Stomach smooth muscle (tissue), 2 donors: ENCODE measurements around the gene OTUD3.

Source experiments
- H3K27ac ChIP-seq: one replicate; pipeline ENCODE4 v1.7.0; 2013; ENCODE audit warnings: mild to moderate bottlenecking, low read length, inconsistent platforms
- H3K27me3 ChIP-seq, 2 donors: one replicate each; pipeline ENCODE4 v1.7.0; 2013; ENCODE audit warnings: low read length in 2 of 2; ENCODE audit not compliant: insufficient read depth in 2 of 2, control insufficient read depth in 1 of 2
- H3K36me3 ChIP-seq, 2 donors: one replicate each; pipeline ENCODE4 v1.7.0; 2013; ENCODE audit warnings: low read length in 2 of 2; ENCODE audit not compliant: control insufficient read depth in 2 of 2, insufficient read depth in 2 of 2
- H3K4me1 ChIP-seq: one replicate; pipeline ENCODE4 v1.7.0; 2013; ENCODE audit warnings: low read length; ENCODE audit not compliant: control insufficient read depth, insufficient read depth
- H3K4me3 ChIP-seq, 2 donors: one replicate each; pipeline ENCODE4 v1.7.0; 2013; ENCODE audit warnings: low read length in 2 of 2
- H3K9ac ChIP-seq, 2 donors: one replicate each; pipeline ENCODE4 v1.7.0; 2013; ENCODE audit warnings: low read length in 2 of 2, mild to moderate bottlenecking in 1 of 2
- H3K9me3 ChIP-seq, 2 donors: one replicate each; pipeline ENCODE4 v1.7.0; 2013; ENCODE audit warnings: low read length in 2 of 2; ENCODE audit not compliant: control insufficient read depth in 2 of 2
- donor health status: healthy.
- donor health status: Pancreatic carcinoma.

Gene OTUD3

DNA sequence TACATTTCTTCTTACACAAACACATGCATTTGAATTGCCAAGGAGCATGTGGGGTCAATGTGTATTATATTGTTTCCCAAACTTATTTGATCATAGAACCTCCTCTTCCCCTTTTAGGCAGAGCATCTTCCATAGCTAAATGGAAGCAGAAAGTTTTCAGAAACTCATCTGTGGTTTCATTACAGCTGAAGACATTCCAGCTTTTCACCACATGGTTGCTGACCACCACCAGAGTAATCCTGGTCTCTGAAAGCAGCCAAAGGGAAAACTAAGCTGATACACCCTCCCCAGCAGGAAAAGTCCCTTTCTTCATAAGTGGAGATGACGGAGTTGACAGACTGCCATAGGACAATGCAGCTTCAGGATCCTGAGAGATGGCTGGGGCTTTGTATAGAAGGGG is 30.2 kb upstream of the OTUD3 start:
- H3K4me1 ChIP-seq, result no peaks in the 10 kb centered on the region
- H3K4me3 ChIP-seq, result no peak overlapping the region
- no peaks in the 10 kb centered on the region for H3K36me3 ChIP-seq
- H3K27ac ChIP-seq, result no peak overlapping the region
- no peaks in the 10 kb centered on the region for H3K9me3 ChIP-seq
- peaks cover 2% of the 10 kb centered on the region in 2 donors for H3K27me3 ChIP-seq
- H3K9ac ChIP-seq, result no peak overlapping the region

DNA sequence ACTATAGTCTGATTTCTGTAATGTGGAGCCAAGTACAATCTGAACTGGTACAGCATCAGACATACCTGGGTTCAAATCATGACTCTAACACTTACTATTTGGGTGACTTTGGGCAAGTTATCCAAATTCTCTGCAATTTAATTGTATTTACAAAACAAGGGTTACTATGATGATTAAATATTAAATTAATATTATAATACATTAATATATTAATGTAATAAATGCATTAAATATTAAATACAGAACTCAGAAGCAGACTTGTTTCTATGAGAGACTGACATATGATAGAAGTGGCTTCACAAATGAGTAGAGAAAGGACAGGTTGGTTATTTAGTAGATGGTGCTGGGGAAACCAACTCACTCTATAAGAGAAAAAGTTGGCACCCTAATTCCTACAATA is 27.3 kb upstream of the OTUD3 start:
- Histone ChIP-seq H3K27me3 (peaks cover 2 to 4% of the 10 kb centered on the region in 2 donors), H3K27ac (no peak overlapping the region), H3K4me3 (no peak overlapping the region), H3K9me3 (no peaks in the 10 kb centered on the region), H3K36me3 (no peaks in the 10 kb centered on the region), H3K9ac (no peak overlapping the region), H3K4me1 (no peaks in the 10 kb centered on the region)

DNA sequence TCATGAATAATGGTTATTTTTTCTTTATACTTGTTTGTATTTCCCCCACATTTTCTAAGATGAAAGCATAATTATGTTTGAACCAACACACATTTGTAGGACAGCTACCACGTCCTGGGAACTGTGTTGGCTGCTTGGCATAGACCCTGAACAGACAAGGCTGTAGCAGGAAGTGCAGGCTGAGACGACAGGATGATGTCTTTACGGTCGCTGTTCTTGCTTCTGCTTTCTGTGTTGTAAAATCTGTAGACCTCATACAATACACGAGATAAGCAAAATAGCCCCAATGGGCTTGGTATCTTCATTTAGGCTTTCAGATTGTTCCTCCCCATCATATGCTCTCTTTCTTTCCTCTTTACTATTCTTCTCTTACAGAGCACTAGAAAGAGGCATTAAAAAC is 23.3 kb upstream of the OTUD3 start:
- Histone ChIP-seq H3K9ac (no peak overlapping the region), H3K36me3 (no peaks in the 10 kb centered on the region), H3K4me1 (no peaks in the 10 kb centered on the region), H3K4me3 (no peak overlapping the region), H3K27ac (no peak overlapping the region), H3K27me3 (peaks cover 3 to 6% of the 10 kb centered on the region in 2 donors), H3K9me3 (no peaks in the 10 kb centered on the region)

DNA sequence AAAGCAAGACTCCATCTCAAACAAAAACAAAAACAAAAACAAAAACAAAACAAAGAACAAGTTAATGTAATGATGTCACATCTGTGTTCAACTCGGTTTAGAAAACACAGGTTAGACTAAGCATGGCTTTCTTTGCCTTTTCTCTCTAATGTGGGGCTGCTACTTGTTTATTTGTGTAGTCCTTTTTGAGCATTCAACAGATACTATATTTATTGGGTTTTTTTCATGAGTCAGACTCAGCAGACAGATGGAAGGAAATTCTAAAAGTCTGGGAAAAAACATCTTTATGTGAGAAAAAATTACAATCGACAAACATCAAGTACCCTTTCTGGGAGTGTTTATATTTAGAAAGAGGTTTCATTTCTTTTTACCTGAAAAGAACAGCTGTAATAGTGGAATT is 22.3 kb upstream of the OTUD3 start:
- no peak overlapping the region for H3K4me3 ChIP-seq
- peaks cover 3 to 6% of the 10 kb centered on the region in 2 donors for H3K27me3 ChIP-seq
- H3K36me3 ChIP-seq, result no peaks in the 10 kb centered on the region
- no peak overlapping the region for H3K9ac ChIP-seq
- no peaks in the 10 kb centered on the region for H3K9me3 ChIP-seq
- no peak overlapping the region for H3K27ac ChIP-seq
- H3K4me1 ChIP-seq, result no peaks in the 10 kb centered on the region

DNA sequence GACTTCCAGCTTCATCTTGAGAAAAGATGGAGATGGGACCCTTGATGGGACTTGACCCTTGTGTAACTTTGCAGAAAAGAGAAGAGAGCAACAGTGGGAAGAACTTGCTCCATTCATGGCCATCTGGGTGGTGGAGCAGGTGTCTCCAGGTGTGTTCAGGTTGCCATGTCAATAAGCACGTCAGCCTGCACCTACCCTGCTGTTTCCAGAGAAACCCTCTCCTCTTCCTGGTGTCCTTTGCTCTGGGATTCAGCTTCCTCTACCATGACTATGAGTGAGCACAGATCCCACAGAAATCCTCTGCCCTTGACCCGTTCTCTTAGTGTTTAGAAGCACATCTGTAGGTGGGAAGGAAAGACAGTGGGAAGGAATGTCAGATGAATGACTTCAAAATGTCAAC is 21.8 kb upstream of the OTUD3 start:
- H3K9ac ChIP-seq, result no peak overlapping the region
- H3K27me3 ChIP-seq, result peaks cover 3 to 6% of the 10 kb centered on the region in 2 donors
- no peaks in the 10 kb centered on the region for H3K36me3 ChIP-seq
- H3K27ac ChIP-seq, result no peak overlapping the region
- no peak overlapping the region for H3K4me3 ChIP-seq
- H3K9me3 ChIP-seq, result peaks cover 3 to 5% of the 10 kb centered on the region in 2 donors
- no peaks in the 10 kb centered on the region for H3K4me1 ChIP-seq

DNA sequence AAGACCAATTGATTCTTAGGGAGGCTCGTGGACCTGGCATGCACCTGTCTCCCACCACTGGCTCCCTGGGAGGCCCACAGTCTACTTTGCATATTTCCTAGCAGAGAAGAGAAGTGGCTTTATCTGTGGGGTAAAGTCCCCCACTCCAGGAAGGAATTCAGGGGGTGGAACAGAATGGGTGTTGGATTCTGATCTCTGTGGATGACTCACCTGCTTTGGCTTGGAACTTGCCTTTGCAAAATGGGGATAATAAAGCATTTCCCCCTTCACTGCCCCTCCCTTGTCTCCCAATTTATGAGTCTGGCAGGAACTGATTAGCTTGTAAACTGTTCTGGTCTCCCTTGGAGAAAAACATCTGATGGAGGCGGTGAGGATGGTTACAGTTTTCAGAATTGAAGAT is 21.2 kb upstream of the OTUD3 start:
- Histone ChIP-seq H3K27me3 (peaks cover 3 to 6% of the 10 kb centered on the region in 2 donors), H3K4me1 (no peaks in the 10 kb centered on the region), H3K36me3 (no peaks in the 10 kb centered on the region), H3K9me3 (peaks cover 6 to 9% of the 10 kb centered on the region in 2 donors), H3K4me3 (no peak overlapping the region), H3K9ac (no peak overlapping the region), H3K27ac (no peak overlapping the region)

DNA sequence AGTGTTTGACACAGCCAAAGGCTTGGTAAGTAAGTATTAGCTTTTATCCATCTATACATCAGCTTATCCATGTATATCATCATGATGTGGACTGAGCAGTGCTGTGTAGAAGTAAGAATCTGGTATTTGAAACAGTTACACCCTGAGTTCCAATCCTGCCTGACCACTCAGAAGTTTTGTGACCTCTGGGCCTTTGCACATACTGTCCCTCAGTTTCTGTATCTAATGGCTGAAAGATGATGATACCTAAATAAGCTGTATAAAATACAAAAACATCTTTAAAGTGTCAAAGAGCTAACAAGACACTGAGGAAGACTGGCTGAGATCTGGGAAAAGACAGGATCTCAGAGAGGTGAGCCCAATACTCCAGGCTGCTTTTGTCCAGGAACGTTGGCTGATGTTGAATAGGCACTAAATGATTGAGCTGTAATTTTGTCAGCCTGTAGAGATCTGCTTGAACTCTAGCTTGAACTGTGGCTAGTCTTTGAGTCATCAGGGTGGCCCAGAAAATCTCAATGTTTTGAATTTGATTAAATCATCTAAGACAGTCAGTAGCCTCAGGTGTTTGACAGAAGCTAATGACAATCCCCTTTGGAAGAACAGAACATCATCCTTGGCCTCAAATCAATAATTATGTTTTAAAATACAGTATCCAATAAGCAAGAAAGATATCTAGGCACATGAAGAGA is 20.2 kb upstream of the OTUD3 start:
- Histone ChIP-seq H3K9ac (no peak overlapping the region), H3K27me3 (peaks cover 3 to 6% of the 10 kb centered on the region in 2 donors), H3K36me3 (no peaks in the 10 kb centered on the region), H3K4me1 (no peaks in the 10 kb centered on the region), H3K9me3 (peaks cover 6 to 9% of the 10 kb centered on the region in 2 donors), H3K27ac (no peak overlapping the region), H3K4me3 (no peak overlapping the region)

DNA sequence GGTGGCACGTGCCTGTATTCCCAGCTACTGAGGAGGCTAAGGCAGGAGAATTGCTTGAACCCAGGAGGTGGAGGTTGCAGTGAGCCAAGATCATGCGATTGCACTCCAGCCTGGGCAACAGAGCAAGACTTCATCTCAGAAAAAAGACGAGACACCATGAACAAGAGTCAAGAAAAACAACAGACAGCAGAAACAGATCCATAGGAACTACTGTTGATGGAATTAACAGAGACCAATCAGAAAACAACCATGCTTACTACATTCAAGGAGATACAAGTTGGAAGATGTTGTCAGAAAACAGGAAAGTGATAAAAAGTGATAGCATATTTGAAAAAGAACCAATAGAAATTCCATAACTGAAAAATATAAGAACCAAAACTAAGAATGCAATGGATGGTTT is 19.3 kb upstream of the OTUD3 start:
- no peak overlapping the region for H3K9ac ChIP-seq
- H3K36me3 ChIP-seq, result no peaks in the 10 kb centered on the region
- no peaks in the 10 kb centered on the region for H3K4me1 ChIP-seq
- H3K9me3 ChIP-seq, result peaks cover 6 to 9% of the 10 kb centered on the region in 2 donors
- peaks cover 3 to 6% of the 10 kb centered on the region in 2 donors for H3K27me3 ChIP-seq
- no peak overlapping the region for H3K4me3 ChIP-seq
- H3K27ac ChIP-seq, result no peak overlapping the region

DNA sequence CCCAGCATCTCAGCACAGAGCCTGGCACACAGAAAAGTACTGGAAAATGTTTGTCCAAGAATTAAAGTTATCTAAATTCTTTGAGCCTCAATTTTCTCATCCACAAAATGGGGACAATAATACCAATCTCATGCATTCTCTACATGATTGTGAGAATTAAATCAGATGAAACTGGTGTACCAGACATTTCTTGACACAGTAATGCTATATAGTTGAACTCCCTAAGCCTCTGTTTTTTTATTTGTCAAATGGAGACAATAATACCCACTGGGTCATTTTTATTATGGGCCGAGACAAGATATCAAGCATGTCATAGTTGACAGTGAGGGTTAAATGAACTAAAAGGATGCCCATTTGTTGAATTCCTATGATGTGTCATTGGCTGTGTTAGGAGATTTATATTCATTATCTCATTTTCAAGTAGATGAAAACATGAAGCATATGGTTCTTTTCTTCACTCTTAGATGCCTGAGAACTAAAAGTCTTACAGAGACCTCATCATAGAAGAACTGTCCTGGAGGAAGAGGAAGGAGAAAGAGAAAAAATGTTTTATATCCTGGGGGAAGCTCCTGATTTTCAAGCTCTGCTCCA is 17.5 kb upstream of the OTUD3 start:
- Histone ChIP-seq H3K4me1 (no peaks in the 10 kb centered on the region), H3K9ac (no peak overlapping the region), H3K4me3 (no peak overlapping the region), H3K36me3 (no peaks in the 10 kb centered on the region), H3K9me3 (peaks cover 6 to 9% of the 10 kb centered on the region in 2 donors), H3K27me3 (peaks cover 3 to 6% of the 10 kb centered on the region in 2 donors), H3K27ac (no peak overlapping the region)

DNA sequence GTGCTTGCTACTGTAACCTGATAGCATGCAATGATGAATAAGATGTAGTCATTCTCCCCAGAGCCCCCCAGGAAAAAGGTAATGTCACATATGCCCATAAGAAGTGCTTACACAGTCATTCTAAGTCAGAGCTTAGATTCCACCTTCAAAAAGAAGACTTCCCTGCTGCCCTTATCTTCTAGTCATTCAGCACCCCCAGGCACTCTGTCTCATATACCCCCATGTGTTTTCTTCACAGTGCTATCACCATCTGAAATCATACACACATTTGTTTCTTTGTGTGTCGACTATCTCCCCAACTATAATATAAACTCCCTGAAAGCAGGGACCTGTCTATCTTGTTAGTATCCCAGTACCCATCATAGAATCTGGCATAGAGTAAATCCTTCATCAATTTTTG is 16.2 kb upstream of the OTUD3 start:
- no peaks in the 10 kb centered on the region for H3K4me1 ChIP-seq
- H3K36me3 ChIP-seq, result no peaks in the 10 kb centered on the region
- peaks cover 0 to 6% of the 10 kb centered on the region in 2 donors for H3K27me3 ChIP-seq
- no peak overlapping the region for H3K9ac ChIP-seq
- peaks cover 6 to 9% of the 10 kb centered on the region in 2 donors for H3K9me3 ChIP-seq
- H3K4me3 ChIP-seq, result no peak overlapping the region
- no peak overlapping the region for H3K27ac ChIP-seq

DNA sequence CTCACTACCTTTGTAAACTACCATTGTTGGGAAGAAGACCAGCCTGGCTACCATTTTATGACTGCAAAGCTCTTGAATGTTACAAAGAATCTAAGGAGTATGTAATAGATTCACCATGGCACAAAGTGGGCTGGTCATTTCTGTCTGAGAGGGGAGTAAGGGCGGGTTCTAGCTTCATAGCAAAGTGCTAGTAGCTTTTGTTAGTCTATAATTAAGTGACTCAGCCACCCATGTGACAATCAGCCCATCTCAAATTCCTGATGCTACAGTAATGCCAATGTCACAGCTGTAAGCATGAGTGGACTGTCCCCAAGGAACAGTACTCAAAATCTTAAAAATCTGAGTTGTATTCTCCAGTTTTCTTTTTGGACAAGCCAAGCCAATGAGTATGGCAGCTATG is 15.4 kb upstream of the OTUD3 start:
- H3K36me3 ChIP-seq, result no peaks in the 10 kb centered on the region
- H3K27me3 ChIP-seq, result peaks cover 0 to 6% of the 10 kb centered on the region in 2 donors
- no peak overlapping the region for H3K9ac ChIP-seq
- H3K27ac ChIP-seq, result no peak overlapping the region
- no peaks in the 10 kb centered on the region for H3K4me1 ChIP-seq
- no peak overlapping the region for H3K4me3 ChIP-seq
- peaks cover 6 to 9% of the 10 kb centered on the region in 2 donors for H3K9me3 ChIP-seq
